ENCODE data around the gene KCNT2.

KCNT2 gene

GRCh38 chr1:196466166-196466565 lies 142.1 kb downstream of the KCNT2 start:
- Histone ChIP-seq H3K9me3 (ENCODE audit: control insufficient read depth, low read depth, low read length) (no peaks in the 10 kb centered on the region), H3K27me3 (ENCODE audit: control insufficient read depth, insufficient read depth, low read length) (no peaks in the 10 kb centered on the region), H3K36me3 (ENCODE audit: control insufficient read depth, low read depth, low read length) (peaks cover 21% of the 10 kb centered on the region), H3K4me1 (ENCODE audit: control insufficient read depth, low read depth, low read length) (no peaks in the 10 kb centered on the region), H3K4me3 (ENCODE audit: low read length) (no peak overlapping the region), H3K27ac (ENCODE audit: low read length) (no peak overlapping the region), H3K9ac (ENCODE audit: low read length) (no peak overlapping the region)

GRCh38 chr1:196464480-196464941 lies 143.7 kb downstream of the KCNT2 start:
- Histone ChIP-seq H3K27ac (ENCODE audit: low read length) (no peak overlapping the region), H3K4me3 (ENCODE audit: low read length) (no peak overlapping the region), H3K4me1 (ENCODE audit: control insufficient read depth, low read depth, low read length) (no peaks in the 10 kb centered on the region), H3K27me3 (ENCODE audit: control insufficient read depth, insufficient read depth, low read length) (no peaks in the 10 kb centered on the region), H3K9me3 (ENCODE audit: control insufficient read depth, low read depth, low read length) (no peaks in the 10 kb centered on the region), H3K36me3 (ENCODE audit: control insufficient read depth, low read depth, low read length) (peaks cover 21% of the 10 kb centered on the region), H3K9ac (ENCODE audit: low read length) (no peak overlapping the region)

GRCh38 chr1:196462086-196462485 lies 146.2 kb downstream of the KCNT2 start:
- no peak overlapping the region for H3K27ac ChIP-seq (ENCODE audit: low read length)
- no peaks in the 10 kb centered on the region for H3K9me3 ChIP-seq (ENCODE audit: control insufficient read depth, low read depth, low read length)

GRCh38 chr1:196461521-196461920 lies 146.7 kb downstream of the KCNT2 start:
- no peak overlapping the region for H3K27ac ChIP-seq (ENCODE audit: low read length)
- H3K27me3 ChIP-seq (ENCODE audit: control insufficient read depth, insufficient read depth, low read length): no peaks in the 10 kb centered on the region
- no peak overlapping the region for H3K4me3 ChIP-seq (ENCODE audit: low read length)
- H3K4me1 ChIP-seq (ENCODE audit: control insufficient read depth, low read depth, low read length): no peaks in the 10 kb centered on the region
- H3K36me3 ChIP-seq (ENCODE audit: control insufficient read depth, low read depth, low read length): peaks cover 17% of the 10 kb centered on the region
- no peak overlapping the region for H3K9ac ChIP-seq (ENCODE audit: low read length)
- no peaks in the 10 kb centered on the region for H3K9me3 ChIP-seq (ENCODE audit: control insufficient read depth, low read depth, low read length)

More at GRCh38 chr1:196462086-196462485, 146.2 kb downstream of the KCNT2 start:
- Histone ChIP-seq H3K27me3 (ENCODE audit: control insufficient read depth, insufficient read depth, low read length) (no peaks in the 10 kb centered on the region), H3K36me3 (ENCODE audit: control insufficient read depth, low read depth, low read length) (peaks cover 21% of the 10 kb centered on the region), H3K9ac (ENCODE audit: low read length) (no peak overlapping the region), H3K4me1 (ENCODE audit: control insufficient read depth, low read depth, low read length) (no peaks in the 10 kb centered on the region), H3K4me3 (ENCODE audit: low read length) (no peak overlapping the region)

- Histone ChIP-seq H3K9me3 (ENCODE audit: control insufficient read depth, low read depth, low read length) (no peaks in the 10 kb centered on the region), H3K36me3 (ENCODE audit: control insufficient read depth, low read depth, low read length) (peaks cover 8% of the 10 kb centered on the region), H3K27me3 (ENCODE audit: control insufficient read depth, insufficient read depth, low read length) (no peaks in the 10 kb centered on the region), H3K27ac (ENCODE audit: low read length) (no peak overlapping the region), H3K4me1 (ENCODE audit: control insufficient read depth, low read depth, low read length) (no peaks in the 10 kb centered on the region), H3K9ac (ENCODE audit: low read length) (no peak overlapping the region), H3K4me3 (ENCODE audit: low read length) (no peak overlapping the region)
Observed at GRCh38 chr1:196459383-196459782, 148.9 kb downstream of the KCNT2 start.

GRCh38 chr1:196454792-196455191 lies 153.4 kb downstream of the KCNT2 start:
- Histone ChIP-seq H3K27ac (ENCODE audit: low read length) (no peak overlapping the region), H3K36me3 (ENCODE audit: control insufficient read depth, low read depth, low read length) (no peaks in the 10 kb centered on the region), H3K4me1 (ENCODE audit: control insufficient read depth, low read depth, low read length) (peaks cover 19% of the 10 kb centered on the region), H3K9me3 (ENCODE audit: control insufficient read depth, low read depth, low read length) (no peaks in the 10 kb centered on the region), H3K9ac (ENCODE audit: low read length) (no peak overlapping the region), H3K27me3 (ENCODE audit: control insufficient read depth, insufficient read depth, low read length) (no peaks in the 10 kb centered on the region), H3K4me3 (ENCODE audit: low read length) (no peak overlapping the region)

- Histone ChIP-seq H3K4me3 (ENCODE audit: low read length) (no peak overlapping the region), H3K27ac (ENCODE audit: low read length) (no peak overlapping the region), H3K4me1 (ENCODE audit: control insufficient read depth, low read depth, low read length) (peaks cover 25% of the 10 kb centered on the region), H3K27me3 (ENCODE audit: control insufficient read depth, insufficient read depth, low read length) (no peaks in the 10 kb centered on the region), H3K9me3 (ENCODE audit: control insufficient read depth, low read depth, low read length) (no peaks in the 10 kb centered on the region), H3K36me3 (ENCODE audit: control insufficient read depth, low read depth, low read length) (no peaks in the 10 kb centered on the region), H3K9ac (ENCODE audit: low read length) (no peak overlapping the region)
Observed at GRCh38 chr1:196451103-196451502, 157.1 kb downstream of the KCNT2 start.

- Histone ChIP-seq H3K4me1 (ENCODE audit: control insufficient read depth, low read depth, low read length) (peaks cover 25% of the 10 kb centered on the region), H3K4me3 (ENCODE audit: low read length) (no peak overlapping the region), H3K27ac (ENCODE audit: low read length) (peak overlapping the region; percentile 48), H3K9me3 (ENCODE audit: control insufficient read depth, low read depth, low read length) (no peaks in the 10 kb centered on the region), H3K27me3 (ENCODE audit: control insufficient read depth, insufficient read depth, low read length) (no peaks in the 10 kb centered on the region), H3K36me3 (ENCODE audit: control insufficient read depth, low read depth, low read length) (no peaks in the 10 kb centered on the region), H3K9ac (ENCODE audit: low read length) (no peak overlapping the region)
Observed at GRCh38 chr1:196450143-196451095, 157.8 kb downstream of the KCNT2 start.

- Histone ChIP-seq H3K4me1 (ENCODE audit: control insufficient read depth, low read depth, low read length) (peaks cover 25% of the 10 kb centered on the region), H3K36me3 (ENCODE audit: control insufficient read depth, low read depth, low read length) (no peaks in the 10 kb centered on the region), H3K4me3 (ENCODE audit: low read length) (no peak overlapping the region), H3K9me3 (ENCODE audit: control insufficient read depth, low read depth, low read length) (no peaks in the 10 kb centered on the region), H3K27ac (ENCODE audit: low read length) (no peak overlapping the region), H3K9ac (ENCODE audit: low read length) (no peak overlapping the region), H3K27me3 (ENCODE audit: control insufficient read depth, insufficient read depth, low read length) (no peaks in the 10 kb centered on the region)
Observed at GRCh38 chr1:196449460-196449859, 158.8 kb downstream of the KCNT2 start.

- Histone ChIP-seq H3K27me3 (ENCODE audit: control insufficient read depth, insufficient read depth, low read length) (no peaks in the 10 kb centered on the region), H3K4me1 (ENCODE audit: control insufficient read depth, low read depth, low read length) (peaks cover 14% of the 10 kb centered on the region), H3K36me3 (ENCODE audit: control insufficient read depth, low read depth, low read length) (no peaks in the 10 kb centered on the region), H3K9ac (ENCODE audit: low read length) (no peak overlapping the region), H3K27ac (ENCODE audit: low read length) (no peak overlapping the region), H3K4me3 (ENCODE audit: low read length) (no peak overlapping the region), H3K9me3 (ENCODE audit: control insufficient read depth, low read depth, low read length) (no peaks in the 10 kb centered on the region)
Observed at GRCh38 chr1:196445775-196446174, 162.5 kb downstream of the KCNT2 start.

GRCh38 chr1:196444634-196445033 lies 163.6 kb downstream of the KCNT2 start:
- Histone ChIP-seq H3K27ac (ENCODE audit: low read length) (no peak overlapping the region), H3K9me3 (ENCODE audit: control insufficient read depth, low read depth, low read length) (no peaks in the 10 kb centered on the region), H3K27me3 (ENCODE audit: control insufficient read depth, insufficient read depth, low read length) (no peaks in the 10 kb centered on the region), H3K36me3 (ENCODE audit: control insufficient read depth, low read depth, low read length) (no peaks in the 10 kb centered on the region), H3K4me1 (ENCODE audit: control insufficient read depth, low read depth, low read length) (peaks cover 7% of the 10 kb centered on the region), H3K4me3 (ENCODE audit: low read length) (no peak overlapping the region), H3K9ac (ENCODE audit: low read length) (no peak overlapping the region)

GRCh38 chr1:196442366-196442765 lies 165.9 kb downstream of the KCNT2 start:
- H3K4me1 ChIP-seq (ENCODE audit: control insufficient read depth, low read depth, low read length): no peaks in the 10 kb centered on the region
- no peak overlapping the region for H3K9ac ChIP-seq (ENCODE audit: low read length)
- H3K4me3 ChIP-seq (ENCODE audit: low read length): no peak overlapping the region
- H3K27ac ChIP-seq (ENCODE audit: low read length): no peak overlapping the region
- no peaks in the 10 kb centered on the region for H3K9me3 ChIP-seq (ENCODE audit: control insufficient read depth, low read depth, low read length)
- no peaks in the 10 kb centered on the region for H3K27me3 ChIP-seq (ENCODE audit: control insufficient read depth, insufficient read depth, low read length)
- no peaks in the 10 kb centered on the region for H3K36me3 ChIP-seq (ENCODE audit: control insufficient read depth, low read depth, low read length)
